Measurements from ENCODE around the gene IL11RA. TPM values are rescaled to one million over a fixed set of nuclear protein-coding genes. Genes with fewer than 3 reads are reported as not detected.

IL11RA gene
- total RNA-seq, 1 donor from 2014 or later: 61.4 TPM

- peaks cover 21% of the 10 kb centered on the region for H3K36me3 Mint-ChIP-seq (ENCODE audit: low read depth, unreplicated experiment)
- H3K4me1 Mint-ChIP-seq (ENCODE audit: unreplicated experiment): peaks cover 25% of the 10 kb centered on the region
- peaks cover 9% of the 10 kb centered on the region for H3K27me3 Mint-ChIP-seq (ENCODE audit: unreplicated experiment)
- no peak for DNase-seq (ENCODE audit: low spot score)
- H3K27ac Mint-ChIP-seq (ENCODE audit: unreplicated experiment): no peak overlapping the region
- no peak for TF ChIP-seq CTCF (IDR thresholded peaks at IDR 0.05; ENCODE audit: unreplicated experiment)
- H3K9me3 Mint-ChIP-seq (ENCODE audit: unreplicated experiment): no peaks in the 10 kb centered on the region
- no peak overlapping the region for H3K4me3 Mint-ChIP-seq (ENCODE audit: unreplicated experiment)
Measured at GRCh38 chr9:34615132-34615531, 36.9 kb upstream of the IL11RA start.

- Mint-ChIP-seq H3K4me3 (ENCODE audit: unreplicated experiment) (peak within 1 kb of the TSS; percentile 94), H3K27me3 (ENCODE audit: unreplicated experiment) (peaks cover 12% of the 10 kb centered on the region), H3K9me3 (ENCODE audit: unreplicated experiment) (no peaks in the 10 kb centered on the region), H3K36me3 (ENCODE audit: low read depth, unreplicated experiment) (peaks cover 13% of the 10 kb centered on the region), H3K27ac (ENCODE audit: unreplicated experiment) (peak within 1 kb of the TSS; percentile 88), H3K4me1 (ENCODE audit: unreplicated experiment) (peaks cover 15% of the 10 kb centered on the region)
- TF ChIP-seq CTCF (IDR thresholded peaks at IDR 0.05; ENCODE audit: unreplicated experiment): no peak
- DNase-seq (ENCODE audit: low spot score): peak; percentile 84
Measured at GRCh38 chr9:34620061-34620994, 31.7 kb upstream of the IL11RA start, which contains the start of gene DCTN3. DCTN3 (minus strand) TSS chr9:34620495; CDS start chr9:34620464, 31 bp downstream.

- Mint-ChIP-seq H3K4me1 (ENCODE audit: unreplicated experiment) (peaks cover 22% of the 10 kb centered on the region), H3K36me3 (ENCODE audit: low read depth, unreplicated experiment) (peaks cover 6% of the 10 kb centered on the region), H3K27me3 (ENCODE audit: unreplicated experiment) (peaks cover 26% of the 10 kb centered on the region), H3K4me3 (ENCODE audit: unreplicated experiment) (no peak overlapping the region), H3K27ac (ENCODE audit: unreplicated experiment) (no peak overlapping the region), H3K9me3 (ENCODE audit: unreplicated experiment) (no peaks in the 10 kb centered on the region)
- DNase-seq (ENCODE audit: low spot score): no peak
- no peak for TF ChIP-seq CTCF (IDR thresholded peaks at IDR 0.05; ENCODE audit: unreplicated experiment)
Measured at GRCh38 chr9:34623374-34624235, 28.4 kb upstream of the IL11RA start.

- Mint-ChIP-seq H3K36me3 (ENCODE audit: low read depth, unreplicated experiment) (peaks cover 6% of the 10 kb centered on the region), H3K4me3 (ENCODE audit: unreplicated experiment) (no peak overlapping the region), H3K27ac (ENCODE audit: unreplicated experiment) (no peak overlapping the region), H3K9me3 (ENCODE audit: unreplicated experiment) (no peaks in the 10 kb centered on the region), H3K4me1 (ENCODE audit: unreplicated experiment) (peaks cover 20% of the 10 kb centered on the region), H3K27me3 (ENCODE audit: unreplicated experiment) (peaks cover 32% of the 10 kb centered on the region)
- no peak for TF ChIP-seq CTCF (IDR thresholded peaks at IDR 0.05; ENCODE audit: unreplicated experiment)
- DNase-seq (ENCODE audit: low spot score): no peak
Measured at GRCh38 chr9:34624475-34625185, 27.4 kb upstream of the IL11RA start.
